Activated CD4-positive, alpha-beta T cell treated with anti-CD3 and anti-CD28 coated beads, Interleukin-2, amount 50 U/mL, for 16 hours (primary cell): ENCODE data around the gene ATG7.
"Not testable (repeated sequence)": the region's sequence is repeated elsewhere in the genome, so short reads cannot be mapped to it uniquely, and the experiment has no call there.

Source experiments
- DNase-seq: peaks from one replicate; pipeline ENCODE4 v3.0.0-alpha.2; 2020

The ATG7 gene

DNA sequence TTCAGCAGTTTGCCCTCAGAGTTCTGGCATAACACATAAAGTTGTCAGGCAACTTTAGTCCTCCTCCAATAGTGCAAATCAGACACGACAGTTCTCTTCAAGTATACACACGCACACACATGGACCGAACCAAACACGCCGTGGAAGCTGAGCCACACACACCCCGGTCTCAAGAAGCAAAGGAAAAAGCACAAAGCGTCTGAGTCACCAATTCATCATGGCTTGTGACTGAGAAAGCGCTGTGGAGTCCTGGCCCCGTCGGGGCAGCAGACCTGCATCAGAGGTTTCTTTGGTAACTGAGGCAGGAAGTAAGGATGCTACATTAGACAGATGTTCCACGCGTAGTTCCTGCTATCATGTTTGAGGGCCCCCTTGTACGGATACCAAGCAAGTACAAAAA lies 285.8 kb downstream of the ATG7 start:
- DNase-seq = no peak

DNA sequence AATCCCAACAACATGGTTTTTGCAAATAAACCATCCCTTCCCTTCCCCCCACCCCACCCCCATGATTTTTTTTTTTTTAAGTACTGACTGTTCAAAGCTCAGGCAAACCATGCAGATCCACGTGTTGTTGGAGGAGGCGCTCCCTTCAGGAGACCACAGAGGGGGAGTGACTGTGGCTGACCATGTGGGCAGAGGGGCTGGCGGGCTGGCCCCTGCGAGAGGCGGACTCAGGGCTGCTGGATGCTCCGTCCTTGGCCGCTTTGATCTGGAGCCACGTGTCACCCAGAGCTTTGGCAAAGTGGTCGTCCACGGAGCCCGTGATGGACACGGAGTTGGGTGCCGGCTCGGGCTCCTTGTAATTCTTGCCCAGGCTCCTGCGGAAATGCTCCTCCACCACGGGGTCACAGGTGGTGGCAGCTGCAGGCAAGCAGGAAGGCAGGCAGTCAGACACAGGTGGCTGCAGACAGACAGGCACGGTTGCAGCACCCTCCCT lies 286.3 kb downstream of the ATG7 start:
- DNase-seq = no peak

DNA sequence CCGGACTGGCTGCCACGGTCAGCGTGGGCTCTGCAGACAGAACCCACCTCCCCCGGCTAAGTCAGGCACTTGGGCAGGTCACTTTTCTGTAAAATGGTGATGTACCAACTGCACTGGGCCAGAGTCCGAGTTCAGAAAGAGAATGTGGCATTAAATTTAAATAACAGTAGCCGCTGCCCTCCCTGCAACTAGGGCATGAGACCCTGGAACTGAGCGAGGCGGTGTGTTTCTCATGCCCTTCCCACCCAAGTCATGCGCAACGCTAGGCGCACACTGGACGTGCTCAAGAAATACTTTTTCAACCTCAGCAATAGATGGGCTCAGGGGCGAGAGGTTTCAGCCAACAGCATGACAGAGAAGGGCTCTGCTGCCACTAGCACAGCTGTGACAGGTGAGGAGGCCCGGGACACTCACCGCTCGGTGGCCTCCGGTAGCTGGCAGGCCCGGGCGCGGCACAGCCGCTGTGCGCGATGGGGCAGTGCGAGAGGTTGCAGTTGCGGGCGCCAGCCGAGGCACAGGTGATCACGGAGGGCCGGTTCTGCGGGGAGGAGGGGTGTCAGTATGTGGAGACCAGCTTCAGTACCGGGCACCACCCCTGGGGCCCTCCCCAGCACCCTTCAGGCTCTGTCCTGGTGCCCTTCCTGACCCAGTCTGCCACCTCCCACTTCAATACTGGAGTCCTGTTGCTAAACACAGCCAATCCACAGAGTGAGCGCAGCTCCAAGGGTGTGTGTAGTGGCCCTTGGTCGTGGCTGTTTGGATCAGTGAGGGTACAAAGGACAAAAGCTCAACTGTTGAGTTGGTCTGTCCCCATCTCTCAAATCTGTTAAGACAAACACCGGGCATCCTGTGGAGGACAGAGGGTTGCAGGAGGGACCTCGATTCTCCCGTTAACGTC lies 287.0 kb downstream of the ATG7 start:
- no peak for DNase-seq

DNA sequence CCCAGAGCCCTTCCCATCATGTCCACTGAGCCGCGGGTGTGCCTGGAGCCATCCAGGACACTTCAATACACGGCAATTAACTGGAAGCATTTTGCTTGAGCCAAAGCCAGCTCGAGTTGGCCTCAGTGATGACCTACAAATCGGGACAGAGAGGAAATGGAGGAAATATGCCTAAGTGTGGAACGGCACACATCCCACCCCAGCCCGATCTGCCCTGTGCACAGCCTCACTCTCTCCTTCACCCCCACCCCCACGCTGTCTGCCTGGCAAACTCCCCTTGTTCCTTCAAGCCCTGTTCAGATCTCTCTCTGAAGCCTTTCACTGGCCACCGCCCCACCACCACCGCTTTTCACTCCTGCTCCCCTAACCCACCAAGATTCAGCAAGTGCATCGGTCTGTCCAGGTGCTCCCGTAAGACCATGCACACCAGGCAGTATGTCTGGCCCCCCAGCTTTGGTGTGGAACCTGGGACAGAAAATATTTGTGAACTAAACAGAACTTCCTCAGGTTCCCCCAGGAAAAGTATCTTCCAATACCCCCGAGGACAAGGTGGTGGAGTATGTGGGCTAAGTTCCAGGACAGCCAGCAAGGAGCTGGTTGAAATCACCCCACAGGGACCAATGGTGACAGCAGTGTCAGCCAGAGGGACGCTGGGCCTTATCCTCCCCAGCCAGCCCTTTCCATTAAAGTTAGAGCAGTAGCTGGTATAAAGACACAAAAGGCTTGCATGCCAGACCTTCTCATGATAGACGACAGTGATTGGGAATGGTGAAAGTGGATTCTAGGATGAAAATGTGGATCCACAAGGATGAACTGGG lies 287.8 kb downstream of the ATG7 start:
- no peak for DNase-seq

DNA sequence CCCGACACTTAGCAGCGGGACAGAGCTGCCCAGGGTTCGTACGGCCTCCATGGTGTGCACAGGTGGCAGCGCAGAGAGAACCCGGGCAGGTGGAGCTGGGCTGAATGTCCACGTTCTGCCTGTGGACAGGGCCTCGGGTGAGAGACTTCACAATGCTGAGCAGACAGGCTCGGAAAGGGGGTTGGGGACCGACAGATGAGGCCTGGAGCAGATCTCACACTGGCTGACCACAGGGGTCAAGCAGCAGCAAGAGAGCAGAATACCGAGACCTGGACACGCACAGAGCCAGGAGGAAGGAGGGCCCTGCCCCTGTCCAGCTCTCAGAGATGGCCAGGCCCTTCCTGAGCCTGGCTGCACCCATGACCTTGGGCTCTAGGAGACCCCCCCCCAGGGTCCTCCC lies 288.5 kb downstream of the ATG7 start:
- DNase-seq = no peak

DNA sequence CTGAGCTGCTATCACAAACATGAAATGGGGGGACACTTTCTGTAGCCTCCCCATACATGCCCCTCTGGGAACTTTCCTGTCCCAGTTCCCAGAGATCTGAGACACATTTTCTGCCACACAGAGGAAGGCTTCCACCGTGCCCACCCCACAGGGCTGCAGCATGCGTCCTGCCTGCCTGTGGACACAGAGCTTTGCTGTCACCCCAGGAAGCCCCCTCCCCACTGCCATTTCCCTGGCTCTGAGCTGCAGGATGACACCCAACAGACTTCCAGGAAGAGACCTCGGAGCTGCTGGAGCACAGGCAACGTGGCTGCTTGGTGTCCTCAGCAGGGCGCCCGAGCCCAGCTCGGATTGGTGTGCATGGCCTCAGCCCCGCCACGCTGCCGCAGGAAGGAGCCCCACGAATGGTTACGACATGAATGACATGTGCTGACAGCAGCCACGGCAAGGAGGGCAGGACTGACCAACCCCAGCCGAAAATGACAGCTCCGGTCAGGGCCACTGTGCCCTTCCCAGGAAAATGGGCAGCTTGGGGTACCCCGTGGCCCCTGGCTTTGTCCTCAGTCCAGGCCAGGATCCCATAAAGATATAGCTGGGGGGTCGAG lies 290.2 kb downstream of the ATG7 start:
- DNase-seq = no peak

DNA sequence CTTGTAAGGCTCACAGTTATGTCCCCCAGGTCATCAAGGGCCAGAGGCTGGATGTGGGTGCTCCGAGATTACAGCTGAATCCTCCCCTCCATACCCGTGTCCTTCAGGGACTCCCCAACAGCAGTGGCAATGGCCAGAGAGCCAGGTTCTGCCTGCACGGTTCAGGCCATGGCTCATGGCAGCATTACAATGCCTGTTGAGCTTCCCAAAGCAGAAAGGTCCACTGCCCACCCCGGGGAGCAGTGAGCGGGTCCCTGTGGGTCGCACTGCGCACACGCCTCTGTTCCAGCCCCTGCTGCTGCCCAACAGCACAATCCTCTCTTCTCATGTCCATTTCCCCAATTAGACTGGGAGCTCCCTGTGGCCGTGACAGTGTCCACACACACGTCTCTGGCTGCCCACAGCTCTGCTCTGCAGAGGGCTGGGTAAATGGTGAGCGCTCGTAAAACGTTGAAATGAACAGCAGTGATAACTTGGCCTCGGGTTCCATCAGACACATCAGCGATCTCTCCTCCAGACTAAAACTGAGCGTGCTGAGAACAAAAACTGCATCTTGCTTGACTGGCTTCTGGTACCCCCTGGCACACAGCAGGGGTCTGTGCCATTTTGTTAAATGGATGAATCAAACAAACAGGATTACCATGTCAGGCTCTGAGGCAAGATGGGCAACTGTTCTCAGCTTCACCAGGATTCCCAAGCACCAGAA lies 291.1 kb downstream of the ATG7 start:
- DNase-seq = no peak

DNA sequence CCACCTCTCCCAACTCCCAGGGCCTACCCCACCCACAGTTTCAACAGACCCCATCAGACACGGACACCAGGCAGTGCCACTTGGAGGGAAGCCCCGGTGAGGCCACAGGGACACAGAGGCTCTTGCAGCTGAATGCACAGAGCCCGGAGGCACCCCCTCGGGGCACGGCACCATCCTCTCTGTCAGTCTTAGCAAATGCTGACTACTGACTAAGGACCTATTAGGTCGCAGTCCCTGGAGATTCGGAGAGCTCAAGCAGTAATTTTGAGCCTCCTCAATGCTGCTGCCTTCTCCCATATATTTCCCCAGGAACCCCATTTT lies 291.6 kb downstream of the ATG7 start:
- DNase-seq = no peak

DNA sequence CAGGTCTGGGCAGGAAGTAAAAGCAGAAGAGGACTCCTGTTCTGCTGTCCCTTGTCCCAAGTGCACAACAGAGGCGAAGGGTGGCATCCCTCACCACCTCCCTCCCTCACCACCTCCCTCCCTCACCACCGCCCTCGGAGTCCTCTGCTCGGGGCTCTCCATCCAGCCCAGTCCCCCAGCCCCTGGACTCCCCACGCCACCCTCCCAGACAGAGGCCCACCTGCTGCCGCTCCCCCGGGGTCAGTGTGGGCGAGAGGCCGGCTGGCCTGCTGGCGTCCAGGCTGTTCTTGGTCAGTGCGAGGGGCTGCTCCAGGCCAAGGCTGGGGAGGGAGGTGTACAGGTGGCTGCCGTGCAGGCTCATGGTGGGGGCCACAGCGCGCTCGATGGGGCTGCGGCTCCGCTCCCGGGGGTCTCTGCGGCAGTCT lies 292.4 kb downstream of the ATG7 start:
- DNase-seq = no peak

DNA sequence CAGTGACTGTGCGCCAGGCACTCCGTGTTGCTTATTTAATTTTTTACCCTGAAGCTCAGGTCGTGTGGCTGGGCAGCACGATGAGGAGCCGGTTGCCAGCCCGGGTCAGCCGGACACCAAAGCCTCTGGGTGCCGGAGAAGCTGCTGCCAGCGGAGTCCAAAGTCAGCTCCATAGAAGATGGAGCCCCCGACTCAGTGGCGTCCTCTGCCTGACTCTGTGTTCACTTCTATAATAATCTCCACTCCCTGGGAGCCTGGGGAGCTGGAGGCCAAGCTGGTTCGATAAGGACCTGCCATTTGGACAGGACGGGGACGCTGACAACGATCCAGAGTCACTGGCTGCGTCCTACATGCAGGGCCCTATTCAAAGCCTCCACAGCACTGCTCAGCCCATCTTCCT lies 292.9 kb downstream of the ATG7 start:
- no peak for DNase-seq

DNA sequence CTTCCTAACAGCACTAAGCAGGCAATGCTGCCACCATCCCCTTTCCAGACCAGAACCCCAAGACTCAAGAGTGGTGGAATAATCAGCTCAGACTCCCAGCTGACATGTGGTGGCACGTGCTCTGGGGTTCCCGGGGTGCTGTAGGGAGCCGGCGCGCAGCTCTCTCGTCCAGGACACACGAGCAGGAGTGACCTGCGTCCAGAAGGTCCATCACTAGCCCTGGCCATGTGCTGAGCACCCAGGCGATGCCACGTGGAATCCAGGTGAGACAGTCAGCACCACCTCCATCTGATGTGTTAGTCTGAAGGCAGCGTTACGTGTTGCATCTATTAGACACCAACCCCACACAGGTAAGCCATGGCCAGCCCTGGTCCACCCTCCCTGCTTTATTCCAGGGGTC lies 293.3 kb downstream of the ATG7 start:
- DNase-seq = no peak

DNA sequence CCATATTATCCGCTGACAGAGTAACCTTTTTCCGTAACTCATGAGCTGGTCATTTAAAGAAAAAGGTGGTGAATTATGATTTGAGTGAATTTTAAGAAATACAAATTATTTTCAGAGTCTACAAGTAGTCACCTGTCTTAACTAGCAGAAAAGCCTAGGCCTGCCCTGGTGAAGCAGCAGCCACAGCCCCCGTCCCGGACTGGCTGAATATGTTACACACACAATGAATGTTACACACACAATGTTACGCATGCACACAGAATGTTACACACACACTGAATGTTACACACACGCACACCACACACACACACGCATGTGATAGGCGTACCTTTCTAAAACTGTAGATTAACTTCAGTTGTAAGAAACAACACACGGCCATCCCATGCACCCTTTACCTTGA lies 293.7 kb downstream of the ATG7 start:
- no peak for DNase-seq

DNA sequence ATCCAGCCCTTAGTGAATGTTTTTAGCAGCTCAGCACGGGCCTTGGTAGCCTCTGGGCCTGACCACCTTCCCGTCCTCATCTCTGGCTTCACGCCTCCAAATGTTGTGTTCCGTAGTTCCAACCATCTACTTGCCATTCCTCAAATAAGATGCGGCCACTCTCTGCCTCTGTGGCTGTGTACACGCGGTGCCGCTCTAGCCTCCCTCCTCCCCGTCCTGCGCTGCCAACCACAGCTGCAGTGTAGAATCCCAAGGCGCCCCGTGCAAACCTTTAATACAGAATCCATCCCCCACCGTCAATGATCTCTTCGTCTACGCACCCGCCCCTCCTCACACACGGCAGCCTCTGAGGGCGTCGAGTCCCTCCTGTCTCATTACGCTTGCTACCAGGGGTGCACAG lies 294.3 kb downstream of the ATG7 start:
- DNase-seq = no peak

DNA sequence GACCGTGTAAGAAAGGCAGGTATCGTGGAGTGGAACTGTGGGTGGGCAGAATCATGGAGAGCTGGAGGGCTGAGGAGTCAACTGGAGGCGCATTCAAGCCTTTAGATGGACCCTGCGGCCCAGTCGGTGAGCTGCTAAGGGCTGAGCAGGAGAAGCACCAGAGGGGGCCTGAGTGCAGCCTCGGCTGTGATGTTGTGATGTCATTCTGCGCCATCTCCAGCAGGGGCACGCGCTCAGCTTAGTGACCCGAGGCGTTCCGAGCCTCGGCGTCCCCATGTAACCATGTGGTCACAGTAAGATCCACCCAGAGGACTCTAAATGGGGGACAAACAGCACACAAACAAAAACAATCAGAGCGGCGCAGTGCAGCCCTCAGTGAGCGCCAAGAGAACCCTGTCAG lies 294.7 kb downstream of the ATG7 start:
- DNase-seq = no peak

DNA sequence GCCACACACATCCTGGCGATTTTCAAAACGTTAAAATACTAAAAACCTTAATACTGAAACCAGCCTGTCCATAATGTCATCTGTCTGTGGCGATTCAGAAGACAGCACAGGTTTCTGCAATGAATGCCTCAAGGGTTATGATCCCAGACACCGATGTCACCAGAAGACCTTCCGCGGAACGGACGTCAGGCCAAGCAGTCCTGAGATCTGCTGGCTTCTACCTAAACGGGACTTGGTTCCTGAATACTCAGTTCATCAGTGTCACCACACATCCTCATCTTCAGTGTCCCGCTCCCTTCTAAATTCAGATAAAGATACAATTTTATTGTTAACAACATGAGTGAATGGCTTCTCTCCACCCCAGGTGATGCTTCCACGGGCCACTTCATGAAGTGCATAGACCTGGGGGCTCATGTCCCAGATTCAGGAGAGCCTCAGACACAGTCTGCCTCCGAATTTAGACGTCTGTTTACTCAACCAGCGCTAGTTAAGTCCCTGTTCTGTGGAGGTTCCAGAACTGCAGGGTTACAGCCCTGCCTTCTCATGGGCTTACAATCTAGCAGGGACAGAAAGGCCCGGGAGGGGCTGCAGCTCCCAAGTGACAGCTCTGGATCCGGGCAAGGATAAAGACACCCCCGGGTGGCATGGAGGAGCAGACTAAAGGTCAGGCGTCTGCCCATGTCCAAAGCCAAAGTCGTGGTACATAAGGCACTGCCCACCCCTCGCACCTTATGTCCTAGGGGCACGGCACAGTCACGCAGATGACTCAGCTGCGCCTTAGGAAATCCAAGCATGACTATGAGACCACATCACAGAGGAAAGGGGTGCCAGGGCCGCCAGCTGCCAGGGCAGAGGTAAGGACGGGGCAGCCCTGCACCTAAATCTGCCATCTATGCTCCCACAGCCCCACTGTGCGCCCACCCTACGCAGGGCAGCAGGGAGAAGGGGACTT lies 295.6 kb downstream of the ATG7 start:
- DNase-seq = no peak

DNA sequence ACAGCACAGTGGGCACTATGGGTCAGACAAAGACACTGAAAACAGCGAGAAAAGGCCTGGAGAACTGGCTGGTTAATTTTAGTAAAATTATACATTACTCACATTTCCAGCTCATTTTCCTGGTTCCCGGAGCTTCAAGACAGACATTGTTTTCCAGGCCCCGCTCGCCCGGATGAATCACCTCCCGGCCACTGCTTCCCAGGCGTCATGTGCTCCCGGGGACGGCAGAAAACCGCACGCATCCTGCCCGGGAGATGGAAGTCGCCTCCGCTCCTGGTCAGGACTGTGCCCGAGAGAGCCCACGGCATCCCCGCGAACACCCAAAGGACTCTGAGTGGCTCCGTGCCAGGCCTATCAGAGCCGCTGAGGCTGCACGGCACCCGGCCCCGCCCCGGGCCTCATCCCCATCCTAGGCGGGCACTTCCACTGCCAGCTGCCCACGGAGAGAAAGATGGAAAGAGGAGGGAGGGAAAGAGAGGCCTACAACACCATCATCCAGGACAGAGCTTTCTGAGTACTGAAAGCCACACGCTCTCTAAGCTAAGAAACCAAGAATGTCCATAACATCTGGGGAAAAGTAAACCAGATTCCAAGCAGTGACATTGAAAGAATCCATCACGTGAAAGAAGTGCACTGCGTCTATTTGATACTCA lies 296.4 kb downstream of the ATG7 start:
- no peak for DNase-seq

DNA sequence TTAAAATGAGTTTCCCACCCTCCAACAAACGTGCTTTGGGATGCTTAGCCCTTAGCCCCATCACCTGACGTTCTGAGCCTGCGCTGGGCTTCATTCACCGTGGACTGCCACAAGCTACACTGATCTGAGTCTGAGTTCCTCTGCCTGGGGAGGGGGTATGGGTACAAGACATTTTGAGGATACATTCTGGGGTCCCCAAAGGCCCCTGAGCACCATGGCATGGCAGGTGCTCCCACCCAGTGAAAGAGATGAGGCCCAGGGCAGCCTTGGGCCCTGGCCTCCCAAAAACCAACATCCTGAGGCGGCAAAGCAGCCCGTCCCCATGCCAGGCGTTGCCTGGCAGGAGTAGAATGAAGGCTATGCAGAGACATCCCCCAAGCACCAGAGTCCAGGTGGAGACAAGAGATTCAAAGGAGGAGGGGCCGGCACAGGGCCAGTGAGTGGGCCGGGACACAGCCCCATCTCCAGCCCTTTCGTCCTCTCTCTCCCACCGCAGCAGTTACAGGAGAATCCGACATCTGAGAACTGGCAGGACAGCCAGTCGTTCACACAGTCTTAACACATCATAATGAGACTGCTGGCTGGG lies 297.1 kb downstream of the ATG7 start:
- DNase-seq = no peak

DNA sequence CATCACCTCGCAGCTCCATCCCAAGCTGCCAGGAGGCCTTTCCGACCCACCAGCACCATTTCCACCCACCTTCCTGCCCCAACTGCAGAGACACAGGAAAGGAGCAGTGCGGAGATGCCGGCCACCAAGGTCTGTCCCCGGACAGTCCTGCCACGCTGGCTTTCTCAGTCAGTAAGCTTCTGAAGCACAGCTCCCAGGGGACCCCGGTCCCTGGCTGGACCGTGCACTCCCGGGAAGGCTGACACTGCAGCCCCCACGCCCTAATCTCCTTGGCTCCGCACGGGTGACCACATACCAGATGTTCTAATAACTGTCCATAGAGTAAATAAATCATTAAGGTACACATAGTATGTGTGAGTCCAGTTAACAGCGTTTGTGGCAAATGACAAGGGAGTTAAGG lies 298.1 kb downstream of the ATG7 start:
- DNase-seq = no peak

DNA sequence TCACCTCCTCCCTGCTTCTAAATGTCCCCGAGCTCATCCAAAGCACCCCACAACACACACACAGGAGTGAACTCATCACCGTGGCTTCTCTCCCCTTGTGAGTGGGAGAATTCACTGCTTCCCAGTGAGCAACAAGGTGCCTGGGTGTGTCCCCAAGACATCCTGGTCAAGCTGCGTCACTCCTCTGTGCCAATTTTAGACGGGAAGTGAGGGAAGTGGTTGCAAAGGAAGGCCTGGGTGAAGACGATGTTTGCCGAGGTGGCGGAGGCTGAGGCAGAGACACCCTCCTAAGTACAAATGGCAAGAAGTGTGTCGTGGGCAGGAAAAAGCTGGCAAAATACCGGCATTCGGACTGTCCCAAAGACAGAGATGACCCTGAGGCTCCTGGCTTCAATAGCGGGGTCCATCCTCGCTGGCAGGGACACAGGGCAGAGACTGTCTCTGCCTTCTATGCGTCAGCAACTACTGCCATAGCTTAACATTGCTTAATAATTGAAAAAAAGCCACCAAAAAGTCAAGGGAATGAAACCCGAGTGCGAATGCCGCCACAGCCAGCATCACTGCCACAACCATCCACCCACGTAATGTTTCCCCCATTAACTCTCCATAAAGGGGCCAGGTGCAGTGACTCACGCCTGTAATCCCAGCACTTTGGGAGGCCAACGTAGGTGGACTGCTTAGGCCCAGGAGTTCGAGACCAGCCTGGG lies 298.7 kb downstream of the ATG7 start:
- no peak for DNase-seq

DNA sequence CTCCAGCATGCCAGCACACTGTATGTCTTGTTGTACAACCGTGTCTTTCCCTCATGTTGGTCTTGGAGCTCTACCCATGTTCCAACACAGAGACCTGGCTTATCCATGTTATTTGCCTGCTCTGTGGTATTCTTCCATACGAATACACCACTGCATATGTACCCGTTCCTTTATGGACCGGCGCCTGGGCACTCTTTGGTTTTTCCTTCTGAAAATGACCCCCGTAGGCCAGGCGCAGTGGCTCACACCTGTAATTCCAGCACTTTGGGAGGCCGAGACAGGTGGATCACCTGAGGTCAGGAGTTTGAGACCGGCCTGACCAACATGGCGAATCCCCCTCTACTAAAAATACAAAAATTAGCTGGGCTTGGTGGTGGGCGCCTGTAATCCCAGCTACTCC lies 300.5 kb downstream of the ATG7 start:
- DNase-seq = not testable (repeated sequence)
